Uterus (tissue), 2 donors: ENCODE measurements around the gene RBFOX1.

Experiments
- POLR2A ChIP-seq, 2 donors: fragments of 450-650 bp; IDR thresholded peaks; one replicate each; pipeline ENCODE4 v1.6.1; 2016; ENCODE audit warnings: antibody characterized with exemption in 2 of 2, mild to moderate bottlenecking in 1 of 2, moderate library complexity in 1 of 2
- TF ChIP-seq, protein P1 (sequence below), 4 experiments: fragments of 200-600 bp in 2 of 4; fragments of 450-650 bp in 2 of 4; sonication (generic) in 2 of 4; IDR thresholded peaks; one replicate each; pipeline ENCODE4 v1.5.1; 2016 to 2019; ENCODE audit warnings: antibody characterized with exemption in 4 of 4, mild to moderate bottlenecking in 2 of 4, moderate library complexity in 1 of 4

DNA sequence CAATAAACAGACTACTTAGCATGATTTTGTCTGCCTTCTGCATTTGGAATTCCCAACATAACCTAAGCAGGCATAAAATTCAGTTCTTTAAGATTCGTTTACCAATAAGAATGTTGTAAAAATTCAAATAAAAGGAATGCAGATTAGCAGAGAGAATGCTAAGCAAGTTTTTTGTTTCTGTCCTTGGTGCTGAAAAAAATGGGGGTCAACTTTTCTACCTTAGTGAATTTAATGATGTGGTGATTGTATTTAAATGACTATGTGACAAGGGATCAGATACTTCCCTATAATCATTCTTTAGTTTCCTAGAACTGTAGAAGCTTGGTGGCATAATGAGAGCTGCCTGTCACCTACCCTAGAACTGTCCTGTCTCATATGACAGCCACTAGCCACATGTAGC is 159.5 kb downstream of the RBFOX1 start:
- TF ChIP-seq, protein P1, sequence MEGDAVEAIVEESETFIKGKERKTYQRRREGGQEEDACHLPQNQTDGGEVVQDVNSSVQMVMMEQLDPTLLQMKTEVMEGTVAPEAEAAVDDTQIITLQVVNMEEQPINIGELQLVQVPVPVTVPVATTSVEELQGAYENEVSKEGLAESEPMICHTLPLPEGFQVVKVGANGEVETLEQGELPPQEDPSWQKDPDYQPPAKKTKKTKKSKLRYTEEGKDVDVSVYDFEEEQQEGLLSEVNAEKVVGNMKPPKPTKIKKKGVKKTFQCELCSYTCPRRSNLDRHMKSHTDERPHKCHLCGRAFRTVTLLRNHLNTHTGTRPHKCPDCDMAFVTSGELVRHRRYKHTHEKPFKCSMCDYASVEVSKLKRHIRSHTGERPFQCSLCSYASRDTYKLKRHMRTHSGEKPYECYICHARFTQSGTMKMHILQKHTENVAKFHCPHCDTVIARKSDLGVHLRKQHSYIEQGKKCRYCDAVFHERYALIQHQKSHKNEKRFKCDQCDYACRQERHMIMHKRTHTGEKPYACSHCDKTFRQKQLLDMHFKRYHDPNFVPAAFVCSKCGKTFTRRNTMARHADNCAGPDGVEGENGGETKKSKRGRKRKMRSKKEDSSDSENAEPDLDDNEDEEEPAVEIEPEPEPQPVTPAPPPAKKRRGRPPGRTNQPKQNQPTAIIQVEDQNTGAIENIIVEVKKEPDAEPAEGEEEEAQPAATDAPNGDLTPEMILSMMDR (IDR thresholded peaks at IDR 0.05), result no peak
- TF ChIP-seq POLR2A (IDR thresholded peaks at IDR 0.05), result no peak
